HG03135 (cell line): ENCODE measurements around the gene ANKRD27.

Experiments used
- ATAC-seq: cut with Tn5 transposase; IDR thresholded peaks from one replicate; pipeline ENCODE4 v1.9.1; 2021; ENCODE audit warnings: mild to moderate bottlenecking, moderate library complexity; ENCODE audit not compliant: unreplicated experiment

The ANKRD27 gene

DNA sequence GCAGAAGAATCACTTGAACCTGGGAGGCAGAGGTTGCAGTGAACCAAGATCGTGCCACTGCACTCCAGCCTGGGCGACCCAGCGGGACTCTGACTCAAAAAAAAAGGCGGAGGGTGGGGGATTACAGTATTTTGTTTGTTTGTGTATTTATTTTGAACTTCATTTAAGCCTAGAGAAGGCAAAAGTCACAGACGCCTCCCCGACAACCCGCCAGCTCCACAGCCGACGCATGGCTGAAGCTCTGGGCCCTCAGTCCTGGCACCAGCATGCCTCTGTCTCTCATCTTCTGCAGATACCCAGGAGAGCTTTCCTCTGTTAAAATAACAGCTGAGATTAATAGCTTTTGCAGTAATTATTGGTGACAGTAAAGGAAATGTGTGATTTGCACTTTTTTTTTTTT is 111.2 kb downstream of the ANKRD27 start:
- ATAC-seq, result no peak

DNA sequence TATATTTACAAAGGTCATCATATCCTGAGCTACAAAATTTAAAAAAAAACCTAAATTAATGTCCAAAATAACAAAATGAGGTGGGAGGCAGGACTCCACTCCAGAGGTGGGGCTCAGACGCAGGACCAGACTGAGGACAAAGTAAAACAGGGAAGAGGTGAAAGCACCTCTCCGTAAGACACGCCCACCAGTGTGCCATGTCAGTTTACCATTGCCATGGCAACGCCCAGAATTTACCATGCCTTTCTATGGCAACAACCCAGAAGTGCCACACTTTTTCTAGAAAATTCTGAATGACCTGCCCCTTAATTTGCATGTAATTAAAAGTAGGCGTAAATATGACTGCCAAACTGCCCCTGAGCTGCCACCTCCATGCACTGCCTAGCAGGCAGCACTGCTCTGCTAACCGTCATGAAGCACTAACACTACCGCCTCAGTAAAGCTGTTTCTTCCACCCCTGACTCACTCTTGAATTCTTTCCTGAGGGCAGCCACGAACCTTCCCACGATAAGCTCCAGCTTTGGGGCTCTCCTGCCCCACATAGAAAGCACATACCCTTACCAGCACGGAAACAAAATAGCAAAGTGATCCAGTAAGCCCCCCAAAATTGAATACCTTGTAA is 116.3 kb downstream of the ANKRD27 start:
- no peak for ATAC-seq

DNA sequence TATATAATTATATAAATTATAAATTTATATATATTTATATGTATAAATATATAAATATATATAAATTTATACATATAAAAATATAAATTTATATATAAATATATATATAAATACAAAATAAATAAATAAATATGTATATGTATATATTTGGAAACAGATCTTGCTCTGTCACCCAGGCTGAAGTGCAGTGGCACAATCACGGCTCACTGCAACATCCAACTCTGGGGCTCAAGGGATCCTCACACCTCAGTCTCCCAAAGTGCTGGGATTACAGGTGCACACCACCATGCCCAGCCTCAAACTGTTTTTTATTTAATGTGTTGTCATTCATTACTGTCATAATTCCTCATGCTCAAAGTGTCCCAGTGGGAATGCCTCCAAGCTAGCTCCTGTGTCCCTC is 119.2 kb downstream of the ANKRD27 start:
- no peak for ATAC-seq

DNA sequence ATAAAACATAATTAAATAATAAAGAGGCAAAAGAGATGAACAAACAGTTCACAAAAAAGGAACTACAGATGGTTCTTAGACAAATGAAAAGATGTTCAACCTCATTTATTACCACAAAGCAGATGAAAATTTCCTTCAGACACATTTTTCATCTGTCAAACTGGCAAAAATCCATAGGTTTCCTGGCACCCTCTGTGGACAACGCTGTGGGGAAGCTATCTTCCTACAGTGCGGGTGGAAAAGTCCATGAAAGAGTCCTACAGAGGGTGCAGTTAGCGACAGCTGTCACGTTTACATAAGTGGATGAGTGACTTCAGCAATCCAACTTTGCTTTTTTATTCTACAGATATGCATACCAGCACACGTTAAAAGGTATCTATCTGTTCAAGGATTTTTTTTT is 124.3 kb downstream of the ANKRD27 start:
- no peak for ATAC-seq
